Adipocyte (in vitro differentiated cells): ENCODE results near the gene VWF.

Experiments used
- DNase-seq: peaks from one replicate; pipeline ENCODE4 v3.0.0-alpha.2; 2015; ENCODE audit warnings: low read depth
- H3K27me3 ChIP-seq: replicated peaks from 2 replicates; pipeline ENCODE4 v1.7.0; 2013; ENCODE audit warnings: mild to moderate bottlenecking, low read length, moderate library complexity; ENCODE audit not compliant: control insufficient read depth, insufficient read depth
- H3K36me3 ChIP-seq: 2 replicates; pipeline ENCODE4 v1.7.0; 2013; ENCODE audit warnings: low read length, mild to moderate bottlenecking, moderate library complexity; ENCODE audit not compliant: control insufficient read depth, insufficient read depth, severe bottlenecking
- H3K4me1 ChIP-seq: 2 replicates; pipeline ENCODE4 v1.7.0; 2013; ENCODE audit warnings: mild to moderate bottlenecking, low read length, moderate library complexity; ENCODE audit not compliant: control insufficient read depth, insufficient read depth
- H3K4me3 ChIP-seq: 2 replicates; pipeline ENCODE4 v1.7.0; 2013; ENCODE audit warnings: mild to moderate bottlenecking, low read length, moderate library complexity
- H3K9ac ChIP-seq: 2 replicates; pipeline ENCODE4 v1.7.0; 2013; ENCODE audit warnings: mild to moderate bottlenecking, low read length, moderate library complexity
- H3K9me3 ChIP-seq: 2 replicates; pipeline ENCODE4 v1.7.0; 2013; ENCODE audit warnings: mild to moderate bottlenecking, low read length, moderate library complexity; ENCODE audit not compliant: control insufficient read depth

Gene VWF

GRCh38 chr12:6074427-6074826 lies 50.0 kb downstream of the VWF start:
- H3K9ac ChIP-seq = no peak overlapping the region
- no peaks in the 10 kb centered on the region for H3K36me3 ChIP-seq
- DNase-seq = no peak
- H3K27me3 ChIP-seq = peaks cover 7% of the 10 kb centered on the region
- H3K4me3 ChIP-seq = no peak overlapping the region
- H3K9me3 ChIP-seq = no peaks in the 10 kb centered on the region
- peaks cover 30% of the 10 kb centered on the region for H3K4me1 ChIP-seq

GRCh38 chr12:6073426-6073825 lies 51.0 kb downstream of the VWF start:
- H3K4me1 ChIP-seq = peaks cover 27% of the 10 kb centered on the region
- H3K27me3 ChIP-seq = peaks cover 7% of the 10 kb centered on the region
- no peak overlapping the region for H3K9ac ChIP-seq
- H3K36me3 ChIP-seq = no peaks in the 10 kb centered on the region
- H3K4me3 ChIP-seq = no peak overlapping the region
- DNase-seq = no peak
- H3K9me3 ChIP-seq = no peaks in the 10 kb centered on the region

DNA sequence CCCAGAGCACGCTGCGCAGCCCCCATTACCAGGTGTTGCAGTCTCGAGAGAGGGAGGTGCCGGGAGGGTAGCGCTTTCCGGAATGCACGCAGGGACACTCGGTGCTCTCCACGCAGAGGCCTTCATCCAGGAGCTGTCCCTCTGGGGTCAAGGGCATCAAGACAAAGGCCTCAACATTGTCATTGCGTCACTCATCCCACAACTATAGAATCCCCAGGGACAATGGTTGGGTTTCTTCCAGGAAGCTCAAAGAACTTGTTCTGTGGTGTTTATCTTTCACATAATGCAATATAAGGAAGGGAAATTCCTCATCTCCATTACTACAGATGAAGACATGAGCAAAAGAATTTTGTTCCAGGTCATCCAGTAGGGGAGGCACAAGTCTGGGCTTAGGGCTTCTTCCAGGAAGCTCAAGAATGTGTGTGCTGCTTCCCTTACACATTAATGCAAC lies 52.1 kb downstream of the VWF start:
- Histone ChIP-seq H3K4me1 (peaks cover 24% of the 10 kb centered on the region), H3K9me3 (no peaks in the 10 kb centered on the region), H3K36me3 (no peaks in the 10 kb centered on the region), H3K27me3 (peaks cover 7% of the 10 kb centered on the region), H3K9ac (no peak overlapping the region), H3K4me3 (no peak overlapping the region)
- DNase-seq = peak; percentile 63

GRCh38 chr12:6071589-6071988 lies 52.9 kb downstream of the VWF start:
- Histone ChIP-seq H3K9ac (no peak overlapping the region), H3K9me3 (no peaks in the 10 kb centered on the region), H3K4me1 (peaks cover 24% of the 10 kb centered on the region), H3K4me3 (no peak overlapping the region), H3K27me3 (peaks cover 7% of the 10 kb centered on the region), H3K36me3 (no peaks in the 10 kb centered on the region)
- no peak for DNase-seq

DNA sequence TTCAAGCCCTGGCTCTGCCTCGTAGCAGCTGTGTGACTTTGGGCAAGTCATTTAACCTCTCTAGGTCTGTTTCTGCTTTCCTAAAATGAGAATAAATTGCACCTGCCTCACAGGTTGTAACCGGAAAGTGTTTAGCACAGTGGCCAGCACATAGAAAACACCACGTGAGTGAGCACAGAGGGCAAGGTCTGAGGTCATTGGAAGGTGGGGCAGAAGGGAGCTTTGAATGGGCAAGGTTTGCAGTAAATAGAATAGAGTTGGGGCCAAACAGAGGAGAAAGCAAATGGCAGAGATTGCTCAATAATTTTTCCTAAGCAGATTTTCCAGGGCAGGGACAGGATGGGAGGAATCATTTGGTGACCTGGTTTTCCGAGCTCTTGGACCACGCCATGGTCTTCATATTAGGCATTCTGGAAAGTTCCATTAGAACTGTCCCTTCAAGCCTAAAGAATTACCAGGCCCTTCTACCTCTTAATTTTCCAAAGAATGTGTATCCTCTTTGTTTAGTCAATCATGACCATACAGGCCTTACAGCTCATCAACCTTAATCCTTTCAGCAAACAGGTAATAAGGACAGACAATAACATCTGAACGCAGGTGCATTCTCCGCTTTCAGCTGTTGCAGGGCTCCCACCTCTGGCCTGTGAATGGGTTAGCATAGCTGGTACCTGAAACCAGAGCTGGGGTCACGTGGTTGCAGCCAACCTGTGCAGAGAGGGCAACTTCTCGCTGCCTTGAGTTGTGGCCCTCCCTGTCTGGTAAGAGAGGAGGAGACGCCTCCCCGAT lies 53.8 kb downstream of the VWF start:
- no peak overlapping the region for H3K4me3 ChIP-seq
- H3K27me3 ChIP-seq = peaks cover 6% of the 10 kb centered on the region
- H3K36me3 ChIP-seq = no peaks in the 10 kb centered on the region
- DNase-seq = no peak
- H3K4me1 ChIP-seq = peaks cover 24% of the 10 kb centered on the region
- no peaks in the 10 kb centered on the region for H3K9me3 ChIP-seq
- no peak overlapping the region for H3K9ac ChIP-seq

GRCh38 chr12:6069437-6070093 lies 54.9 kb downstream of the VWF start:
- peak; percentile 88 for DNase-seq
- H3K9ac ChIP-seq = peak overlapping the region; percentile 1

GRCh38 chr12:6068227-6068626 lies 56.2 kb downstream of the VWF start:
- Histone ChIP-seq H3K9me3 (no peaks in the 10 kb centered on the region), H3K4me1 (peaks cover 21% of the 10 kb centered on the region), H3K36me3 (no peaks in the 10 kb centered on the region), H3K27me3 (no peaks in the 10 kb centered on the region), H3K9ac (no peak overlapping the region), H3K4me3 (no peak overlapping the region)
- no peak for DNase-seq

More at GRCh38 chr12:6069437-6070093, 54.9 kb downstream of the VWF start:
- no peak overlapping the region for H3K4me3 ChIP-seq
- H3K27me3 ChIP-seq = no peaks in the 10 kb centered on the region
- H3K4me1 ChIP-seq = peaks cover 21% of the 10 kb centered on the region
- H3K36me3 ChIP-seq = no peaks in the 10 kb centered on the region
- no peaks in the 10 kb centered on the region for H3K9me3 ChIP-seq

DNA sequence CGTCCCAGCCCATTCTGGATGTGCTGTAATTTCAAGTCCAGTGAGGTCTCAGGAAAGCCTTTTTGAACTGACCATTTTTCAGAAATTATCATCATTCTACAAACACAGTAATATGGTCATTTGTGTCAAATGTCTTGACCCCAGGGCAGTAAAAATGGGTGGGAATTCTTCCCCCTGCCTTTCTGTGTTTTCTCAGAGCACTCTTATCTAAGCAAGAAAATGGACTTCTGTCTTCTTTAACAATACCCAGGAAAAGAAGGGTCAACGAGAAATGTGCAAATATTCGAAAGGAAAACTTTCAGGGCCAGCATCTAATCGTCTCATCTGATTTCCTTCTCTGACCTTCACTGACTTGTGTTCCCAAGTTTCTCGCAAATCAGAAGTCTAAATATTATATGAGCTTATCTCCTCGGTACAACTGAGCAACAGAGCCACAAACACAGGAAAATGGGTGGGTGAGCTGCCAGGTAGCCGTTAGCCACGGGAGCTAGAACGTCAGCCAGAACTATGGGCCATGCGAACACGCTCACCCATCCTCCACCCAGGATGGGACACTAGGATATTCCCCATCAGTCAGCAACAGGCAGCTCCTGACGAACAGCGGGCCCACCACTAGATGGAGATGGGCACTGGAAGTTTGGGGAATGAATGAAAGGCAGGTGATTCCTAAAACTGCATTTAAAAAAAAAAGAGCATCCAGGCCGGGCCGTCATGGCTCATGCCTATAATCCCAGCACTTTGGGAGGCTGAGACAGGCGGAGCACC lies 57.1 kb downstream of the VWF start:
- no peaks in the 10 kb centered on the region for H3K36me3 ChIP-seq
- no peak overlapping the region for H3K9ac ChIP-seq
- DNase-seq = no peak
- H3K4me3 ChIP-seq = no peak overlapping the region
- H3K27me3 ChIP-seq = no peaks in the 10 kb centered on the region
- no peaks in the 10 kb centered on the region for H3K9me3 ChIP-seq
- H3K4me1 ChIP-seq = peaks cover 25% of the 10 kb centered on the region

GRCh38 chr12:6066651-6067050 lies 57.8 kb downstream of the VWF start:
- H3K4me3 ChIP-seq = no peak overlapping the region
- no peak for DNase-seq
- H3K9me3 ChIP-seq = no peaks in the 10 kb centered on the region
- peaks cover 29% of the 10 kb centered on the region for H3K4me1 ChIP-seq
- no peaks in the 10 kb centered on the region for H3K27me3 ChIP-seq
- no peak overlapping the region for H3K9ac ChIP-seq
- no peaks in the 10 kb centered on the region for H3K36me3 ChIP-seq

DNA sequence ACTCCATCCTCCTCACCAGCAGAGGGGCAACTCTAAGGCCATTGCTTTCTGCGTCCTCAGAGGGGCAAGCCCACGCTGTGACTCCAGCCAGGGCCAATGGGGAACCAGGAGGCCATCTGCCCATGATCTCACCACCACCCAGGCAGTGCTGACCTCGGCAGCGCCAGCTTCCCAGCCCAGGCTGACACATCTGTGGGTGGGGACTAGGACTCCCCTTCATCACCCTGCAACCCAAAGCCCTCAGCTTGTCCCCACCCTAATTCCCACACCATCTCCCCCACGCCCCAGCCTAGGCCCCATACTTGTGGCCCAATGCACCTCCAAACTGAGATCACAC lies 58.6 kb downstream of the VWF start:
- Histone ChIP-seq H3K27me3 (no peaks in the 10 kb centered on the region), H3K9ac (no peak overlapping the region), H3K4me3 (no peak overlapping the region), H3K4me1 (peaks cover 36% of the 10 kb centered on the region), H3K36me3 (no peaks in the 10 kb centered on the region), H3K9me3 (no peaks in the 10 kb centered on the region)
- DNase-seq = no peak

DNA sequence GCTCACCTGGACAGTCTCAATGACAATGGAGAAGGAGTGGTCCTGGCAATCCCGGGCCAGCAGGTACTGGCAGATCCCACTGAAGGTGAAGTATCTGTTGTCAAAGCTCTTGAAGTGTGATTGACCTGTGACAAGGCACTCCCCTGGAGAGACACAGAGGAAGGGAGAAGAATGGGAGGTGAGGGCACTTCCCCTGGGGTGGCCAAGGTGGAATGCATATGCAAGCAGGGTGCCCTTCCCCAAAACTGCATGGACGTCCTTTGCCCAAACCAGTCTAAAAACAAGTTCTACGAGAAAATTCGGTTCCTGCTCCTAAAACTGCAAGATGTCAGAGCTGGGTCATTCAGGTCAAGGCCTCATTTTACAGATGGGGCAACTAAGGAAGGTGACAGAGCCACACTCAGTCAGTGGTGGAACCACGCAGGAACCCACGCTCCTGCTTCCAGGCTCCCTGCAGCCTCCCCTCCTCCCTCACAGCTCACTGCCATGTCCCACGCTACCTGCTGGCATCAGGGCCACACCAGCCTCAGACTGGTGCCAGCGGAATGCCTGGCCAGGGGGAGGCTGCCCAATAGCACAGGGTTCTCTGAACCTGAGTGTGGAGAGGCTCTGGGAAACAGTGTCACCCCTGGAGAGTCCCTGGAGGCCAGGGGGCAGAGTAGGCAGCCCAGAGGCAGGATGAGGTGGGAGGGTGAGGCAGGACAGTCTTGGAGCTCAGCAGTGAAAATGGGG lies 59.2 kb downstream of the VWF start:
- Histone ChIP-seq H3K27me3 (no peaks in the 10 kb centered on the region), H3K4me1 (peaks cover 37% of the 10 kb centered on the region), H3K36me3 (no peaks in the 10 kb centered on the region), H3K9me3 (no peaks in the 10 kb centered on the region), H3K9ac (no peak overlapping the region), H3K4me3 (no peak overlapping the region)
- DNase-seq = no peak
